HL-60/S4 treated with retinoic acid at 250 ng/mL for 4 days and 3 days (cell line): ENCODE data around the gene ANKRD55.
"Not testable (repeated sequence)": the region's sequence is repeated elsewhere in the genome, so short reads cannot be mapped to it uniquely, and the experiment has no call there.

Source experiments
- in situ Hi-C: fragments of 300-500 bp; cut with MboI; formaldehyde crosslinking; loops from 2 replicates; pipeline ENCODE4 v1.7.0; 2022; ENCODE audit warnings: low sequenced_read_pairs

The ANKRD55 gene

DNA sequence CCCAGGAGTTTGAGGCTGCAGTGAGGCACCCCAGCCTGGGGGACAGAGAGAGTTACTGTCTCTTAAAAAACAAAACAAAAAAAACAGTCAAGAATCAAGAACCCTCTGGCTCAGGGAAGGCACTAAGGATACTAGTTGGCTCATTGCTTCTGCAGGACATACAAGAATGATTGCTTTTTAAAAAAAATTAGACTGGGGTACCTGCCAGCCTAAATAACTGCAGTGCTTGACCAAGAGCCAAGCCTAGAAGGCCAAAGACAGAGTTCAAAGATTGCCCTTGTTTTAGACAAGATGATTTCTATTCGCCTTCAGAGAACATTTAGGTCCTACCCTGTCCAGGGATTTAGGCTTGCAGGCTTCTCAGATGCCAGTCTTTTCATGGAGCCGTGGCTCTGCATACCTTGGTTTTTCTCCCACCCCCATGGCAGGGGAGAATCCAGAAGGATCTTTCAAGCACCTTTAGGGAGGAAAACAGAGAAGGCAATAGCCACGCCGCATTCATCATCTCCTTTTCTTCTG is 144.6 kb downstream of the ANKRD55 start:
- in situ Hi-C loops = no loop called here

- in situ Hi-C loops = no loop called here
Measured at GRCh38 chr5:56085193-56085592, 147.9 kb downstream of the ANKRD55 start.

DNA sequence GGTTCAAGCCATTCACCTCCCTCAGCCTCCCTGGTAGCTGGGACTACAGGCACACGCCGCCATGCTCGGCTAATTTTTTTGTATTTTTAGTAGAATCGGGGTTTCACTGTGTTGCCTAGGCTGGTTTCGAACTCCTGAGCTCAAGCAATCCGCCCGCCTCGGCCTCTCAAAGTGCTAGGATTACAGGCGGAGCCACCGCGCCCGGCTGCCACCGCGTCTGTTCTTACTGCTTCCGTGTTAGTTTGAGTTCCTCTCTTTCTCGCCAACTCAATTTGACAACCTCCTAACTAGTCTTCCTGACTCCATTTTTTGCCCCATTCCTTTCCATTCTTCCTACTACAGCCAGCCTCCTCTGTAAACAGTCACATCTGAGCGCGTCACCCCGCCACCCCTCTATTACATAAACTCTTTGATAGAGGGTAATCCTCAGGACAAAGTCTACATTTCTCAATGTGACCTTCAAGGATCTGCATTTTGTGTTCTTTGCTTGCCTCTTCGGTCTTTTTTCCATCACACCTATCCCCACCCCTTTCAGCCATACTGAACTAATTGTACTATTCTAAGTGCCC is 149.8 kb downstream of the ANKRD55 start:
- in situ Hi-C loops = no loop called here

GRCh38 chr5:56081053-56081642 is 152.0 kb downstream of the ANKRD55 start:
- in situ Hi-C loops = not testable (repeated sequence)

- in situ Hi-C loops = no loop called here
Measured at GRCh38 chr5:56080375-56081052, 152.6 kb downstream of the ANKRD55 start.

DNA sequence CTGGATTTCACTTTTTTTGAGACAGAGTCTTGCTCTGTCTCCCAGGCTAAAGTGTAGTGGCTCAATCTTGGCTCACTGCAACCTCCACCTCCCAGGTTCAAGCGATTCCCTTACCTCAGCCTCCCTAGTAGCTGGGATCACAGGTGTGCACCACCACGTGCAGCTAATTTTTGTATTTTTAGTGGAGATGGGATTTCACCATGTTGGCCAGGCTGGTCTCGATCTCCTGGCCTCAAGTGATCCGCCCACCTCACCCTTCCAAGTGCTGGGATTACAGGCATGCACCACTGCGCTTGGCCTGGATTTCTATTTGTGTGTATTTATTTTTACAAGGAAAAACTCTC is 154.0 kb downstream of the ANKRD55 start:
- in situ Hi-C loops = not testable (repeated sequence)

DNA sequence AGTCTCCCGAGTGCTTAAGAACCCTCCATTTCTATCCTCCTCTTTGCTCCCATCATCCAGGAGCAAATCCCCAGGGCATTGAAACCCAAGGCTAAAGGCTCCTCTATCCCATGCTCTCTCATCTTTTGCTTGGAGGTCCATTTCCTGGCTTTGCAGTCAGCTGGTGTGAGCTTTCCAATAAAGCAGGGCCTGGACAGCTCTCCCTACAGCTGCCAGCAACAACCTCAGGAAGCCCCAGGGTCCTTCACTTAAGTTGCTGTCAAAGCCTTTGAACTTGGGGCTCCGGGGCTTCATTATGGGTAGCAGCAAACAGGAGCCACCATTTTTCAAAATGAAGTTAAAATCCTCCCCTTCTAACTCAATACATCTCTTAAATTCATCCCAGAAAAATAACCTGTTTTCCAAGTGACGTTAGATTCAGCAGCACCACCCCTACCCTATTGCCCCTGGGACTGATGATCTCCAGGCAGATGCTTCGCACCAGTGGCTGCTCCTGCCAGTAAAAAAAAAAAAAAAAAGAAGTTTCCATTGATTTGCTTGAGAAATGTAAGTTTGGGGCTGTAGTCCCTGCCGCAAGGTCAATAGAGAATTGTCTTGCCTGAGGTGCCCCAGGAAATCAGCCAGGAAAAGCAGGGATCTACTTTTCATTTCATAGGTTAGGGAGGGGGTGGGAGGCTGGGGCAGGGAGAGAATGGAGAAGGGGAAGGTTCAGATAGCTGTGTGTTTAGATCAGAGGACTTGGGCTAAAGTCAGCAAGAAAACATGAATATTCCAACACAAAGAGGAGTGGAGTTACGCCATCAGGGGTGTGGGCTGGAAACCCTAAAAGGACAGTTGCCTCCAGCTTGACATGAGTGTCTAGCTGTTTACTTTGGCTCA is 154.6 kb downstream of the ANKRD55 start:
- in situ Hi-C loops = no loop called here

DNA sequence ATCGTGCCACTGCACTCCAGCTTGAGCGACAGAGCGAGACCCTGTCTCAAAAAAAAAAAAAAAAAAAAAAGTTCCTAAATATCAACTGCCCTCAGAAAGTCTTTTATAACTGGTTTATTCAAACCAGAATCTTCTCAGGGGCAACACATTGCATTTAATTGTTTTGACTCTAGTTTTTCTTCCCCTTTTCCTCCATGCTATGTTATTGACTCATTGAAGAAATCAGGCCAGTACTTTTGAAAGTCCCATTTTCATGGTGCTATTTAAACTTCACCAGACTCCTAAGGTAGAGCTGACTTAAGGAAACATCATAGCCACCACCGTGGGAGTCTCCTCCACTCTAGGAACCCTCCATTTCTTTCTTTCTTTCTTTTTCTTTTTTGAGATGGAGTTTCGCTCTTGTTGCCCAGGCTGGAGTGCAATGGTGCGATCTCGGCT is 155.3 kb downstream of the ANKRD55 start:
- in situ Hi-C loops = no loop called here

DNA sequence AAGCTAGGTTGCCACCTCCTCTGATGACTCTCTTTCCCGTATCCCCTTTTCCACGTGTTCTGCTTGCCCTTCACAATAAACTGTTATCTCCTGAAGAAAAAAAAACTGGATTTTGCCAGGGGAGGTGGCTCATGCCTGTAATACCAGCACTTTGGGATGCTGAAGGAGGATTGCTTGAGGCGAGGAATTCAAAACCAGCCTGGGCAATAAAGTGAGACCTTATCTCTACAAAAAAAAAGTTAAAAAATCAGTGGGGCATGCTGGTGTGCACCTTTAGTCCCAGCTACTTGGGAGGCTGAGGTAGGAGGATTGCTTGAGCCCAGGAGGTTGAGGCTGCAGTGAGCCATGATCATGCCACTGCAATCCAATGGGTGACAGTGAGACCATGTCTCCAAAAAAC is 156.6 kb downstream of the ANKRD55 start:
- in situ Hi-C loops = no loop called here

DNA sequence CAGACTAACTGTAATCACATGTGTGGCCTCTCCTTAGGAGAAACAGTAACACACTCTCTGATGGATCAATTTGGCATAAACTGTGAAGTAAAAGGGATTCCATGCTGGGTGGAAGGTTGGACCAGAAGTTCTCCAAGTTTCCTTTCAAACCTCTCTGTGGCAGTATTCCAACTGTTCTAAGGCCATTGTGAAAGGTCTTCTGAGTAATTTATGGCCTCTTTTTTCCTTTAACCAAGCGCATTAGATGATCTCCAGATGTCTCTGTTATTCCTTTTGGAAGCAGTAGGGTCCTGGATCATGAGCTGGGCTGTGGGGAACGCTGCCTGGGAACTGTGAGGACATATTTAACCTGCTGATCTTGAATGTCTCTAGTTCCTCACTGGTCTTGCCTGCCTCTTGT is 157.8 kb downstream of the ANKRD55 start:
- in situ Hi-C loops = no loop called here

GRCh38 chr5:56072863-56073766 is 160.0 kb downstream of the ANKRD55 start:
- in situ Hi-C loops = no loop called here

DNA sequence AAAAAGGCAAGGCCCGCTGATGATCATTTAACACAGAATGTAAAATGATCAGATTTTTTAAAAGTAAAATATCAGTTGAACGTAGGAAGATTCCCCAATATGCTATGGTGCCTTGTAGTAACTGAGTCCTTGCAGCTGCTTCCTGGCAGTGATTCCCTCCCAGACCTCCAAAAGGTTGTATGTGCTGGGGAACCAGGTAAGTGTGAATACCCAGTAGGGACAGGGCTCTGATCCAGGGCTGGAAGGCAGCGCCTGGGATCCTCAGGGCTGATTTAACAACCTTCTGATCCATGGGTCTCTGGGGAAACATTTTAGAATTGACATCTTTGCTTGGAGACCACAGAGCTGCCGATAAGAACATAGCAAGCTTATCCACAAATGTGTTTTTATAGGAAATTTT is 161.7 kb downstream of the ANKRD55 start:
- in situ Hi-C loops = no loop called here

DNA sequence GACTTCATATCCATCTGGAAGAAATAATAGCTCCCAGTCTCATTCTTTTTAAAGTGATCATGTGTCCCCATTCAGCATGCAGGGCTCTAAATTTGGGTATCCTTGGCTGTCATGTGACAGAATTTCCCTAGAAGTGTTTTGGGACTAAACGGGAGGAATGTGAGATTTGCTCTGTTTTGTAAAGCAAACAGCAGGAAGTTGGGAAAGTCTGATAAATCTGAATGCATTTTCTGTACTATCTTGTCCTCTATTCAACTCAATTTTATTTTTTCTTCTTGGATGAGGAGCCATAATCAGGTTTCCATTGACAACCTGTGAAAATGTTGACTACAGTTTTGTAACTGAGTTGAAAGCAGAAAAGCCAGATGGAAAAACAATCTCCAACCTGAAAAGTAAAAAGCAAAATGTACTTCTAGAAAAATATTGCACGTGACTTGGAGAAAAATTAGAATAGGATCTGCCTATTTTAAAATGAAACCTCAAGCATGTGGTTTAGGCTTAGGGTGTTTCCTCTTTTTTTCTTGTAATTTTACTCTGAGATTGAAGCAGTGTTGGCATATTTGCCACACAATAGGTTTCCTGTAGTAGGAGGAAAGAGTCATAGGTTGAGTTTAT is 162.2 kb downstream of the ANKRD55 start:
- in situ Hi-C loops = no loop called here

DNA sequence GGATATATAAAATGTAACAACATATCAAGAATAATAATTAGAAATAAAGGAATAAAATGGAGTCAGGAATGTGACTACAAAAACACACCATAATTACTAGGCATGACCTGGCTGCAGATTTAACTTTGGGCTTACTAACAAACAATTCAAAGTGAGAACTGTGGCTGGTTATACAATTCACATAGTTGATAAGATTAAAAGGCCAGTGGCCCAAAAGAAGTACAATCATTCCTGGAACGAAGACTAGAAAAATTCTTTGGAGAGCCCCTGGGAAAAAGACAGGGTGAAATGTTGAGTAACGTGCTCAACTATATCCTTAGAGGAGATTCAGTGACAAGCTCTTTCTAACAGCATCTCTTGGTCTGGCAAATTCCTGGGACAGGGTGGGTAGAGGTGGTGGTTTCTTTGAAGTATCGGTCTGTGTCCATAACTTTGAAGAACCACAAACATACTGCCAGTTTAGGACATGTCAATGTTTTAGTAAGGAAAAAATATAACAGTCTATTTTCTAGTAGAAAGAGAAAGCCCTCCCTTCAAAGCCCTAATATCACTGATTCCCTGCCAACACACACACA is 163.4 kb downstream of the ANKRD55 start:
- in situ Hi-C loops = no loop called here

DNA sequence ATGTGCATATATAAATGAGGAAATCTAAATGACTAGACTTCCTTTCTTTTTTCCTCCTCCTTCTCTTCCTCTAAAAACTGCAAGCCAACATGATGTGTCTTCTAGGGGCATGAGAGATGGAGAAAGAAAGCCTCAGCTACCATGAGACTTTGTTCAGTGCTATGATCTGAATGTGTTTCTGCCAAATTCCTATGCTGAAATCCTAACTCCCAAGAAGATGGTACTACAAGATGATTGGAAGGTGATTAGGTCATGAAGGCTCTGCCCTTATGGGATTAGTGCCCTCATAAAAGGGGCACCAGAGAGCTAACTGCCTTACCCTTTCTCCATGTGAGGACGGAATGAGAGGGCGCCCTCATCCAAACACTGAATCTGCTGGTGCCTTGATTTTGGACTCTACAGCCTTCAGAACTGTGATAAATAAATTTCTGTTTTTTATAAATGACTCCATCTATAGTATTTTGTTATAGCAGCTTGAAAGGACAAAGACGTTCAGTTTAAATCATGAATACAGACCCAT is 166.1 kb downstream of the ANKRD55 start:
- in situ Hi-C loops = no loop called here

GRCh38 chr5:56064984-56065383 is 168.1 kb downstream of the ANKRD55 start:
- in situ Hi-C loops = no loop called here

- in situ Hi-C loops = no loop called here
Measured at GRCh38 chr5:56060276-56061110, 172.6 kb downstream of the ANKRD55 start.

GRCh38 chr5:56059854-56060253 is 173.3 kb downstream of the ANKRD55 start:
- in situ Hi-C loops = no loop called here
